NOMO-1 (cell line): ENCODE measurements around the gene FAM110C.
"Not testable (repeated sequence)": the region's sequence is repeated elsewhere in the genome, so short reads cannot be mapped to it uniquely, and the experiment has no call there.

Experiments used
- DNase-seq, 2 experiments: peaks; one replicate each; lab custom pipeline; 2025; ENCODE audit not compliant: unreplicated experiment in 2 of 2; lab: John Stamatoyannopoulos, UW

FAM110C gene

GRCh38 chr2:46471-47345 is at the start of gene FAM110C:
Gene FAM110C, minus strand, starts transcription at chr2:46505. Its CDS starts 120 bp downstream, at chr2:46385.
- DNase-seq = no peak

- DNase-seq = no peak
Observed at GRCh38 chr2:92326-92725, 46.0 kb upstream of the FAM110C start.

- DNase-seq = no peak
Observed at GRCh38 chr2:90645-91312, 44.5 kb upstream of the FAM110C start.

- DNase-seq = no peak
Observed at GRCh38 chr2:85761-86160, 39.5 kb upstream of the FAM110C start.

GRCh38 chr2:84121-84520 is 37.8 kb upstream of the FAM110C start:
- no peak for DNase-seq

GRCh38 chr2:80971-81736 is 34.8 kb upstream of the FAM110C start:
- DNase-seq = no peak

- DNase-seq = no peak
Observed at GRCh38 chr2:80378-80777, 34.1 kb upstream of the FAM110C start.

GRCh38 chr2:71309-72035 is 25.2 kb upstream of the FAM110C start:
- no peak for DNase-seq

GRCh38 chr2:69366-70344 is 23.4 kb upstream of the FAM110C start:
- no peak for DNase-seq

- not testable (repeated sequence) for DNase-seq
Observed at GRCh38 chr2:68637-69036, 22.3 kb upstream of the FAM110C start.

GRCh38 chr2:66853-67252 is 20.5 kb upstream of the FAM110C start:
- DNase-seq = no peak

- no peak for DNase-seq
Observed at GRCh38 chr2:65121-65520, 18.8 kb upstream of the FAM110C start.

GRCh38 chr2:55587-56448 is 9.5 kb upstream of the FAM110C start:
- no peak for DNase-seq

- no peak for DNase-seq
Observed at GRCh38 chr2:51613-52012, 5.3 kb upstream of the FAM110C start.

GRCh38 chr2:47737-48136 is 1.4 kb upstream of the FAM110C start:
- DNase-seq = no peak

- no peak for DNase-seq
Observed at GRCh38 chr2:47346-47725, 1.0 kb upstream of the FAM110C start.

- no peak for DNase-seq
Observed at GRCh38 chr2:46131-46470, 204 bp downstream of the FAM110C start.

- no peak for DNase-seq
Observed at GRCh38 chr2:45342-46130, 769 bp downstream of the FAM110C start.
